ENCODE measurements around the gene CLSTN2.

Gene CLSTN2

DNA sequence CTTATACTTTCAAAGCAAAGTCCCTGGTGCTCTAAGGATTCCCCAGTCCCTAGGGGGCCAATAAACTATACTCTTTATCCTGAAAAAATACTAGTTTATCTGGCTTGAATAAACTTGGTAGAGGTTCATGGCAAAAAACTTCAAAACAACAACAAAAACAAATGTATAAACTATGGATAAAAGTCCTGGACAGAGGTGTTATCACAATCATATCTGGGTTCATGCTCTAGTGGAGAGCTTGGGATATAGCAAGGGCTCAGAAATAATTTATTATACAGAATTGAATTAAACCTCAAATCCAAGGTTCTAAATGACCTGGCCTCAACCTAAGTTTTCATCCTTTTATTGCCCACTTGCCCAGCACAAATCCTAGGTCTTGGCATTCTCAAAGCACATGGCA lies 644.3 kb downstream of the CLSTN2 start:
- in situ Hi-C loops (cut with HindIII; ENCODE audit: low pct_unique_long_range_greater_than_20kb, low sequenced_read_pairs): no loop called here
- no peak for TF ChIP-seq JUND (IDR thresholded peaks at IDR 0.05; ENCODE audit: low read depth)
- DNase-seq (ENCODE audit: low read depth in 1 of 2, low spot score in 1 of 2): no peak

DNA sequence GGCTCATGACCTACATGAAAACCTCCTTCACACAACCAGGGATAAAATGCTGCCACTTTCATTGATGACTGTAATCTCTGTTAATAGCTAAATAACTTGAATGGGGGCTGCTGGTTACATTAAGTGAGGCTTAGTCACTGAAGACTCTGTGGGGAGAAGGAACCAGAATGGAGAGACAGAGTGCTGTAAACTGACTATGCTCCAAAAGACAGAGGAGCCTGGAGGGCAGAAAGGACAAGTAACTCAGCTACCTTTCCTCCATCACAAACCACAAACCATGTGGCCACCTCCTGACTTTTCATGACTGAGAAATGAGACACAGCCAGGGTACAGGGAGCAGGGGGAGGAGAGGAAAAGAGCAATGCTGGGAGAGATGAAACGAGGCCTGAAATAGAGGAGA lies 645.8 kb downstream of the CLSTN2 start:
- in situ Hi-C loops (cut with HindIII; ENCODE audit: low pct_unique_long_range_greater_than_20kb, low sequenced_read_pairs): no loop called here
- no peak for DNase-seq (ENCODE audit: low read depth in 1 of 2, low spot score in 1 of 2)
- no peak for TF ChIP-seq JUND (IDR thresholded peaks at IDR 0.05; ENCODE audit: low read depth)

DNA sequence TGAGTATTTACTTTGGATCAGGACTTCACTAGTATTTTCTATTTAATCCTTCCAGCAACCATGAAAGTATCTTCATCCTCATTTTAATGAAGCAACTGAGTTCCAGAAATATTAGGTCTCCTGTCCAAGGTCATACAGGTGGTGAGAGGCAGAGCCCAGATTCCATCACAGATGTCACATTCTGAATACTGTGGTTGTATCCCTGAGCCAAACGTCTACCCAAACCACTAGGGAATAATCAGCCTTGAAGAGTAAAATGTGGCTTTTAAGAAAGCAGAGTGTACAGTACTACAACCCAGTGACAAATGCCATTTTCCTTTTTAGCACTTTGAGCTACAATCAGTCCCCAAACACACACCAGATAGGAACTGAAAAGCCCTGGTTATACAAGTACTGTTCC lies 649.6 kb downstream of the CLSTN2 start:
- in situ Hi-C loops (cut with HindIII; ENCODE audit: low pct_unique_long_range_greater_than_20kb, low sequenced_read_pairs): no loop called here

DNA sequence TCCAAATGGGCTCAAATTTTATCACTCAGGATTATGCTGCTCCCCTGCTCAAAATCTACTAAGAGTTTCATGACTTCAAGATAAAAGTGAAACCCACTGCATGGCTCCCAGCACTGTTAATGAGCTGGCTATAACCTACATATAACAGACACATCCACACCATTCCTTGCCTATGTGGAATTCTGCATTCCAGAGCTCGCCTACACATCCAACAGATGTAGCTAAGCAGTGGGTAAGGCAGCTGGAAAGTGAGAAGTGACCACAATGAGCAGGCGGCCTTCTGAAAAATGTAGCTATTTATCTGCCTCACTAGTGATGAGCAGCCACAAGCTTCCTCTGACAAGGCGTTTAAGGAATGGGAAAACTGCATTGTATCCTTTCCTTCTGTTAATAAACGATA lies 650.8 kb downstream of the CLSTN2 start:
- no peak for TF ChIP-seq JUND (IDR thresholded peaks at IDR 0.05; ENCODE audit: low read depth)
- DNase-seq (ENCODE audit: low read depth in 1 of 2, low spot score in 1 of 2): no peak
- in situ Hi-C loops (cut with HindIII; ENCODE audit: low pct_unique_long_range_greater_than_20kb, low sequenced_read_pairs): no loop called here

More for the DNA sequence above, 649.6 kb downstream of the CLSTN2 start:
- no peak for DNase-seq (ENCODE audit: low read depth in 1 of 2, low spot score in 1 of 2)
- no peak for TF ChIP-seq JUND (IDR thresholded peaks at IDR 0.05; ENCODE audit: low read depth)

DNA sequence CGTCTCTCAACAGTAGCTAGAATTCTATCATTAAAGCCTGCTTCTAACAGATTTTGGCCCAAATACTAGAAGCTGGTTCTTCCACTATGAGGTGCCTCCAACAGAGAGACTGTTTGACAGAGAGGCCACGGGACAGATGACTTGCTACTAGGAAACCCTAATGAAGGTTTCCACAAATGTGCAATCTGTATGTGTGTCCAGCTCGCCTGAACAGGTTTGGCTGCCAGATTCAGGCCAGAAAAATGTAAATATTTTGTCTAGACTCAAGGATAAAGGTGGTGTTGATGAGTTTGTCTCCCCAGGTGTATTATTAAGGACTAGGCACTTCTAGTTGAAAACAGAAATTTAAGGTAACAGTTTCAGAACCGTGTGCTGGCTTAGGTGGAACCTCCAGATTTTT lies 651.3 kb downstream of the CLSTN2 start:
- DNase-seq (ENCODE audit: low read depth in 1 of 2, low spot score in 1 of 2): peak in 1 of 2 experiments; percentile 43
- TF ChIP-seq JUND (IDR thresholded peaks at IDR 0.05; ENCODE audit: low read depth): no peak
- in situ Hi-C loops (cut with HindIII; ENCODE audit: low pct_unique_long_range_greater_than_20kb, low sequenced_read_pairs): no loop called here

DNA sequence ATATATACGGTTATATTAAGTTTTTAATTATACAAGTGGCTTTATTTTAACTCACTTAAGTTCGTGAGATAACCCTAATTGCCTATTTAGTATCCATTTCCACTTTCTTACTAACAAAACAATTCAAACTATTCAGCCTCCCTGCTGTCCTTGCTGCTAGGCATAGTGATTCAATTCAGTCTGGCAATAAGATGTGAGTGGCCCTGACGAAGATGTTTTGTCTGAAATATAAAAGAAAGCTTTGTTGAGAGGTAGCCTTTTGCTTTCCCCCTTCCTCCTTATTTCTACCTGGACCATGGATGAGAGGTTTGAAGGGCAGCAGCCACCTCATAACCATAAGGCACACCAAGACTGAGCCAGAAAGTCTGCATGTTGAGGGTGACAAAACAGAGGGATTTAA lies 653.6 kb downstream of the CLSTN2 start:
- no peak for DNase-seq (ENCODE audit: low read depth in 1 of 2, low spot score in 1 of 2)
- in situ Hi-C loops (cut with HindIII; ENCODE audit: low pct_unique_long_range_greater_than_20kb, low sequenced_read_pairs): no loop called here
- TF ChIP-seq JUND (IDR thresholded peaks at IDR 0.05; ENCODE audit: low read depth): no peak

DNA sequence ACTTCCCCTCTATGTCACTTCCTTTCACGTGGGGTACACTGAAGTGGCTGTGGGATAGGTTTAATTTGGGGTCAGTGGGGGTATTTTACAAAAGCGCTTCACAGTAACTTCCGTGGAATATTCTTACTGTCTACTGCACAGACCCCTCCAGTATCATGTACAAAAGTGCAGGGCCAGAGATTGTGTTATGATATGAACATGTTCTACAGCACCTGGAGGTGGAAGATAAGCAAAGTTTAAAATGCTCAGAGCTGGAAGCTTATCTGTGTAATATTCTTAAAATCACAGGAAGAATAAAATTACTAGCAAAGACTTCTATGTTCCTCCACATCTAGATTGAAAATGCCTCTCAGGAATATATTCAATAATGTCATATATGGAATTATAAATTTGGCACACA lies 658.8 kb downstream of the CLSTN2 start:
- TF ChIP-seq JUND (IDR thresholded peaks at IDR 0.05; ENCODE audit: low read depth): no peak
- DNase-seq (ENCODE audit: low read depth in 1 of 2, low spot score in 1 of 2): no peak
- in situ Hi-C loops (cut with HindIII; ENCODE audit: low pct_unique_long_range_greater_than_20kb, low sequenced_read_pairs): no loop called here

DNA sequence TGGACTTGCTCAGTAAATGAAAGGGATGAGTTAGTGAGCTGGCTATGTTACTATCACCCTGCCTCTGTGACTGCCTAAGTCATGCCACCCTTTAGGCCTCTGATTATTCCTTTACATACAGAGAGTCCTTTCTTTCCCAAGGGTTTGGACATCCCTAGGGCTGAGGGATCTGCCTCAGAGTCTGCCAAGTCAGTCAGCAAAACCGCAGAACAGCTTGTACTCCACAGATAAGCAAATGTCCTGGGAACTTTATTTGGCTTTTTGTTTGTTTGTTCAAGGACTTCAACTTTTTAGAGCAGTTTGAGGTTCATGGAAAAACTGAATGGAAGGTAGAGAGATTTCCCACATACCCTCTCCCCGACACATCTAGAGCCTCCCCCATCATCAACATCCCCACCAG lies 660.3 kb downstream of the CLSTN2 start:
- TF ChIP-seq JUND (IDR thresholded peaks at IDR 0.05; ENCODE audit: low read depth): no peak
- DNase-seq (ENCODE audit: low read depth in 1 of 2, low spot score in 1 of 2): no peak
- in situ Hi-C loops (cut with HindIII; ENCODE audit: low pct_unique_long_range_greater_than_20kb, low sequenced_read_pairs): no loop called here

DNA sequence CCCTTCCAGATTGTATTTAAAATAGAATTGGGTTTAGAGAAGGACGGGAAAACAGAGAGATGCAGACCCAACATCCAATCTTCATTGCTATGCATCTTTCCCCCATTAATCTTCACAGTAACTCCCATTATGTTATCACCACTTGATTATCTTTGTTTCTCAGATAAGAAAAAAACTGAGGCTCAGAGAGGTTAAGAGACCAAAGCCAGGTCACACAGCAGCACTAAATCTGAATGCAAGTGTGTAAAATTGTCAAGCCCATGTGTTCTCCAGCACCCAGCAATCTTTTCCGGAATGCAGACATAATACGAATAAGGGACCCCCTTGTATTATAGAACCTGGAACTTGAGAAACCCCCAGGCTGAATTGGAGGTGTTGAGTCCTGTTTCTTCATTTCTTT lies 662.4 kb downstream of the CLSTN2 start:
- DNase-seq (ENCODE audit: low read depth in 1 of 2, low spot score in 1 of 2): no peak
- no peak for TF ChIP-seq JUND (IDR thresholded peaks at IDR 0.05; ENCODE audit: low read depth)
- in situ Hi-C loops (cut with HindIII; ENCODE audit: low pct_unique_long_range_greater_than_20kb, low sequenced_read_pairs): no loop called here

DNA sequence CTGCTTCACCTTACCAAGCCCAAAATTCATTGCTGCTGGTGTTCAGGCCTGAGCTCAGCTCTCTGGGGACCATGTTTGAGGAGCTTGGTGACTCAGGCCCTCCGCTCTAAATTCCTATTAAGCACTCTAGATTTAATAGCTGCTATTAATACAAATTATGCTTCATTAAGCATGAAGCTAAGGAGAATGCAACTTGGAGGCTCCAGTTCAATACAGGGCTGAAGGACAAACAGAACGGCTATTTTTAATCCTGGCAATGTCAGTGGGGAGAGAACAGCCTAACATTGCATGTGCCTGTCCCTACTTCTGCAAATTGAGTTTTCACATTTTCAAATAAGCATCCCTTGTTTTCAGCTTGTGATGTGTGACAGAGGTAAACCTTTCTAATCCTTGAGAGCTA lies 662.8 kb downstream of the CLSTN2 start:
- no peak for DNase-seq (ENCODE audit: low read depth in 1 of 2, low spot score in 1 of 2)
- in situ Hi-C loops (cut with HindIII; ENCODE audit: low pct_unique_long_range_greater_than_20kb, low sequenced_read_pairs): no loop called here
- no peak for TF ChIP-seq JUND (IDR thresholded peaks at IDR 0.05; ENCODE audit: low read depth)

DNA sequence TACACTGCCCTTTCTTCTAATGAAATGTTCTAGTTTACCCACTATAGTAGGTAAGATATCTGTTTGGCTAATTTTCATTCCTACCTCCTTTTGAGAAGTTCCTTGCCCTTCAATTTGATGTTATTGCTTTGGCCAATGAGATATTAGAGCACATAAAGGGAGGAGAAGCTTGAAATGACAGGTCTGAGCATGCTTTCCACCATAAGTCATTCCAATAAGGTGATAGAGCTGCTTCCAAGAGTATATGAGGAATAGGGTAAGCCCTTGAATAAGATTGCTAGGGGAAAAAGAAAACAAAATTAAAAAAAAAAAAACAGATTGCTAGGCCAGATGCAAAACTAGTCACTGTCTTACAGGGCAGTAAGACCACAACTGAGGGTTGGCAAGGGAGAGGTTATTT lies 664.0 kb downstream of the CLSTN2 start:
- DNase-seq (ENCODE audit: low read depth in 1 of 2, low spot score in 1 of 2): no peak

DNA sequence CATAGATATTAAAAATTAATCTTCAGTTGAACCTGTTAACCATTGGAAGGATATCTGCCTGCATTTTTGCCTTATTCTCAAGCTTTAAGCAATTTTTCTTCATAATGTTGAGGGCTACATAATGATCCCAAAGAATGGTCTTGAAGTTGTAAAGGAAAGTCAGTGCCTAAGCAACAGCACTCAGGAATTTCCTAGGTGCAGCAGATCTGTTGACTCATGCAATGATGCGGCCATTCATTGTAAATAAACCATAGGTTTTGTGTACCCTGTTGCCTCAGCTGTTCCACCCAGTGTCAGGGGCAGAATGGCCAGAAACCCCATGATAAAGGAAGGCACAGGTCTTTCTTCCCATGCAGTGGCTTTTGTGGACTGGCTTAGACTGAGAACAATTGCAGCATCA lies 664.5 kb downstream of the CLSTN2 start:
- TF ChIP-seq JUND (IDR thresholded peaks at IDR 0.05; ENCODE audit: low read depth): no peak
- in situ Hi-C loops (cut with HindIII; ENCODE audit: low pct_unique_long_range_greater_than_20kb, low sequenced_read_pairs): no loop called here
- DNase-seq (ENCODE audit: low read depth in 1 of 2, low spot score in 1 of 2): peak in 1 of 2 experiments; percentile 28

More for the DNA sequence above, 664.0 kb downstream of the CLSTN2 start:
- no peak for TF ChIP-seq JUND (IDR thresholded peaks at IDR 0.05; ENCODE audit: low read depth)
- in situ Hi-C loops (cut with HindIII; ENCODE audit: low pct_unique_long_range_greater_than_20kb, low sequenced_read_pairs): no loop called here

DNA sequence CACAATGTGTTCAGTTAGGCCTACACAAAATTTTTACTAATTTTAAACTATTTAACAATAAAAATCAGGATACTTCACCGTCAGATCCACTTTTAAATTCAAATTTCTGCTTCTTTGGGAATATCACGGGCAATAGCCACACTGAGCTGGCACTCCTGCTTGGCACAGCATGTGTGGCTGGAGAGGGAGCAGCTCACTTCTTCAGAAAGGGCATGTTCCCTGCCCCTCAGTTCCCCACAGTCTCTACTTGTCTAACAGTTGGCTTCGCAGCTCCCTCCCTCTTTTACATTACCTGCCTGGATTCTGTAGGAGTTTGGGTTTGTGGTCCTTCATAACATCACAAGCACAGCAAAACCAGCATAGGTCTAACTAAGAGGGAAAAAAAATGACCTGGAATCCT lies 666.9 kb downstream of the CLSTN2 start:
- in situ Hi-C loops (cut with HindIII; ENCODE audit: low pct_unique_long_range_greater_than_20kb, low sequenced_read_pairs): no loop called here
- DNase-seq (ENCODE audit: low read depth in 1 of 2, low spot score in 1 of 2): no peak
- TF ChIP-seq JUND (IDR thresholded peaks at IDR 0.05; ENCODE audit: low read depth): no peak

DNA sequence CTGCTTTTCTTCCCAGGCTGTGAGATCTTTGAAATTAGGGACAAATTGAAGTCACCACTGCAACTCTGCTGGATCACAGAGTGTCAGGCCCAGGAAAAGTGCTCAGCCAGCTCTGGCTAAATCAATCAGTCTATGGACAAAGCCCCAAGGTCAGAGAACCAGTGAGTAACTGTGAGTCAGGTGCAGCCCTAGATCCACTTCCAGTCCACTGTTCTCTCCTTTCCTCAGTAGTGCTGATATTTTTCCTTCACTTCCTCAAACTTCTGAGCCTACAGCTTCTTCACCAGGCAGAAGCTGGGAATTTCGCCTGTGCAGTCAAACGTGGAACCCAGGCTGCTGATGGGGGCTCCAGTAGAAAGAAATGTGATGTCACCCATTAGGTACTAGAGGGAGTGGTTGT lies 667.8 kb downstream of the CLSTN2 start:
- no peak for DNase-seq (ENCODE audit: low read depth in 1 of 2, low spot score in 1 of 2)
- in situ Hi-C loops (cut with HindIII; ENCODE audit: low pct_unique_long_range_greater_than_20kb, low sequenced_read_pairs): no loop called here
- TF ChIP-seq JUND (IDR thresholded peaks at IDR 0.05; ENCODE audit: low read depth): no peak

Measured in T47D (cell line).